ENCODE data around the gene BHLHA15. TPM values are rescaled to one million over a fixed set of nuclear protein-coding genes. Genes with fewer than 3 reads are reported as not detected.

BHLHA15 gene
- total and polyA plus RNA-seq, 9 of the 15 experiments (the other 6 are each of a cell fraction or from before 2014, with no cell fraction given), result 0.22 to 2.0 (median 1.1) TPM; not detected in 4

DNA sequence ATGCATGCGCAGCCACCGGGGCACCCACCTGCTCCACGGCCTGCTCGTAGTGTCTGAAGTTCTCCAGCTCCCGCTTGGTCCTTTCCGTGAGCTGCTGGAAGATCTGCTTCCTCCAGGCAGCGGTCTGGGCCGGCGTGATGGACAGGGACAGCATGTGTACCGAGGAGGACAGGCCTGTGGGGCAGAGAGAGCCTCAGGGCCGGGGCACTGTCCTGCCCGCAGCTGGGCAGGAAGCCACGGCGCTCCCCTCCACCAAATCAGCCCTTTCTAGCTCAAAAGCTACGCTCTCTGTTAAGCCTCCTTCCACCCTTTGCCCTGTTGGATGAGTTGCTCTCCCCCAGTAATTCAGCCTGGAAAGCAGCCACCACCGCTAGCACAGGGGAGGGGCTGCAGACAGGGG, 21.6 kb downstream of the BHLHA15 start:
- H4K20me1 ChIP-seq (replicated peaks; ENCODE audit: control insufficient read depth, insufficient read depth, low read length), result peaks cover 6% of the 10 kb centered on the region; the same call in 1 of the 2 replicates
- H3K4me2 ChIP-seq (ENCODE audit: insufficient read depth, low read length), result no peak overlapping the region
- no peaks in the 10 kb centered on the region for H3K79me2 ChIP-seq (ENCODE audit: control insufficient read depth, insufficient read depth, low read length)
- TF ChIP-seq HMGN3 (IDR thresholded peaks at IDR 0.05; ENCODE audit: borderline replicate concordance, extremely low read depth, insufficient read length, low read depth, low read length) (peak; percentile 13), BRCA1 (IDR thresholded peaks at IDR 0.05) (no peak), BRCA1 (CRISPR knock-in tag; IDR thresholded peaks at IDR 0.05) (no peak), POLR2G (IDR thresholded peaks at IDR 0.05; ENCODE audit: low read depth, low read length) (0 out of 2 replicates have a peak, but pooled peaks have one; percentile 3), ZBTB33 (CRISPR knock-in tag; IDR thresholded peaks at IDR 0.05) (peak; percentile 46; the same call in 1 of the 2 replicates)
- DNase-seq (ENCODE audit: extremely low read depth in 1 of 4, low spot score in 3 of 4) (no peak), FAIRE-seq (no peak), ATAC-seq (no peak)
- H3K36me3 ChIP-seq (ENCODE audit: control insufficient read depth, insufficient read depth, low read length), result no peaks in the 10 kb centered on the region
- BruUV-seq (replicated peaks), result no TSS peak
- in situ Hi-C loops (cut with MboI) (no loop called here), intact Hi-C loops (cut with micrococcal nuclease) (no loop called here)
- peaks cover 0 to 47% of the 10 kb centered on the region in 2 experiments; a peak in 1 of 5 replicates for H3K4me1 ChIP-seq (replicated peaks in 1 of 2; ENCODE audit: control insufficient read depth in 2 of 2, insufficient read depth in 2 of 2, low read length in 2 of 2)
- H3K9me3 ChIP-seq (replicated peaks; ENCODE audit: control insufficient read depth, insufficient read depth, low read depth, low read length), result no peaks in the 10 kb centered on the region
- CTCF ChIA-PET (ENCODE audit: low intra/inter-chr PET ratio), result no interaction called here
- no peak overlapping the region for H2AFZ ChIP-seq (ENCODE audit: low read depth, low read length)
- no peak overlapping the region for H3K9ac ChIP-seq (ENCODE audit: insufficient read depth in 1 of 2, low read depth in 2 of 2, low read length in 2 of 2)
- 31% methylated on average over 15 of the region's 16 CpGs for WGBS (ENCODE audit: insufficient coverage, low coverage, missing lambda C conversion rate)
- H3K27ac ChIP-seq (ENCODE audit: extremely low read depth, low read depth, low read length), result no peak overlapping the region
- peaks cover 7 to 53% of the 10 kb centered on the region in 2 experiments for H3K27me3 ChIP-seq (ENCODE audit: control insufficient read depth in 2 of 2, insufficient read depth in 2 of 2, low read length in 2 of 2)
- no peak overlapping the region for H3K4me3 ChIP-seq
- POLR2A ChIA-PET, result interaction anchor here (0.5 to 0.6 kb wide), 2 partner anchors 16 to 243 kb away, joined by 3 read pairs; partner anchors contain the start of gene OCM2
- no peaks in the 10 kb centered on the region for H3K9me1 ChIP-seq (ENCODE audit: control insufficient read depth, insufficient read depth, low read length)

Measured in K562 (cell line).